ENCODE data around the gene SLC7A14.

The SLC7A14 gene

DNA sequence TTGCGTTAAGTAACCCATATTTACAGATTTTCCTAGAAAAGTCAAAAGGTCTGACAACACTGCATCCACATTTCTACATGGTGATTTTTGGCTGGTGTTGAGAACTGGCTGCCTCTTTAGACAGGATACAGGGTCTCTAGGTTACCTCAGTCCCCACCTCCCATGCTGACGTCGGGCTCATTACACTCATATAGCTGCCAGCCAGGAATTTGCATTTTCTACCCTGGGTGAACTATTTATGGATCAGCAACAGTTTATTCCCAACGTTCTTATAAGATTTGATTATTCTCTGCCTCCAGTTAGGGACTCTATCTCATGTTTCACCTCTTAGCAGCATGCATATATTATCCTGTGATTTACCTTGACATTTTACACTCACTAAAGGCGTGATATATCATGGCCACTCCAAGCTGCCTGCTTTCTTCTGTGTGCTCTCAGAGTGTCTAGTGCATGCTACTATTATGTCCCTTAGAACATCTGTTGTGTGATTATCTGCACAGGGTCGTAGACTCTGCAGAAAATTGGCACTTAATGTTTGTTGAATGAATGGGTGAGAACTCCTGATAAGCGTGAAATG lies 118.2 kb downstream of the SLC7A14 start:
- DNase-seq = no peak

DNA sequence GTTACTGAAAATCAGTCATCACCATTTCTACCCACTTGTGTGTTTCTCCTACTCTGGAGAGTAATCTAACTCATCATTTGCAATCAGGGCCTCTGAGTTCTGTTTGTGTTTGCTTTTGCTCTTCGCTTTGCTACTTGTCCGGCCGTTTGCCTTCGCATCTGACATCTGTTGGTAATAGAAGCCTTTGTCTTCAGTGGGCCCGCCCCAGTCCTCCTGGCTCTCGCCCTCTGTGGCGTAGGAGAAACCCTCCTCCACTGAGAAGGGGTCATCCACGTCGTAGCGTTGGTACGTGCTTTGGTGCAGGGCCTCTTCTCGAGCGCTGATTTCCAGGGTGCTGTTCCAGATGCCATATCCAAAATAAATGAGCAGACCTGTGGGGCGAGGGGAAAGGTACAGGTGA lies 118.9 kb downstream of the SLC7A14 start:
- DNase-seq = no peak

DNA sequence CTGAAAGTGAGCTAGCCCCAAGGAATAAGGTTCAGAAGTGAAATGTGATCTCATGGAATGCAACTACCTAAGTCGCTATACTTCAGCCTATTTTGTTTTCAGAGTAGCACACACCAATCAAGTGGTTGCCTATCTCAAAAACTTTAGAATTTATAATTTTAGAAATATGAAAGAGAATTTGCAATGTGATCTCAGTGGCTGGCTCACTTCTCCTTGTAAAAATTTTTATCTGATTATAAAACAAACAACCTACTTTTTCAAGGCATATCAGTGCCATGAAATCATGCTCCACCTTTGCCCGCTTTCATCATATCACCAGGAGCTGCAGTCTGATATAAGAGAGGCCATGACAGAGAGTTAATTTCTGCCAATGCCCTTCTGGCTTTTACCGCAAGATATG lies 119.9 kb downstream of the SLC7A14 start:
- DNase-seq = no peak

DNA sequence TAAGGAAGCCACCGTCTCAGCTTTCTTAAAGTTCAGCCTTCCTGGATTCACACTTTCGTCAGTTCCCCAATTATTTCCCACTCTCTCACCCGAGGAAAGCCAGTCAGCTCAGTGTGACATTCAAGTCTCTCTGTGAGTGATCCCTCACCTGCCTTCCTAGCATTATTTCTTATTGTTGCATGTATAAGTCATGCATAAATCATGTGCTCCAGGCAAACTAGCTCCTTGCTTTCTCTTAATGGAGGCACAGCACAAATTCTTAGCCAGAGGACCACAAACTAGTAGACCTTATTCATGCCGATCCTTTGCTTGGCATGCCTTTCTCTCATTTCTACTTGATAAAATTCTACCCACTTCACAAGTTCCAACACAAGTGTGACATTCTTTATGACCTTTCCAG lies 122.9 kb downstream of the SLC7A14 start:
- DNase-seq = no peak

DNA sequence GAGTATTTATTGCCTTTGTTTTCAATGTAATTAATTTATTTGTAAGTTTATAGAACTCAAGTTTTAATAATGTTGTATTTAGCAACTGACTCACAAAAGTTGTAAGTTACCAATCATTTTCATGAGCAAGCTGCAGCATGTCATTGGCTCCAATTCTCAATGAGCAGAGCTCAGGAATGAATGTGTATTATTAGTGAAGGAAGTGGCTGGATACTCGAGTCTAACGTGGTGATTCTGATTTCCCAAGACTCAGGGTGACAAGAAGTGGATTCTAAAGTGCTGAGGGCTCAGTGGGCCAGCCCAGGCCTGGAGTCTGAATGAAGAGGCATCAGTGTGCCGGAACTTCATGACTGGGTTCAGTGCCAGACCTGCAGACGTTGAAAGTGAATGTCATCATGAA lies 127.6 kb downstream of the SLC7A14 start:
- DNase-seq = no peak

DNA sequence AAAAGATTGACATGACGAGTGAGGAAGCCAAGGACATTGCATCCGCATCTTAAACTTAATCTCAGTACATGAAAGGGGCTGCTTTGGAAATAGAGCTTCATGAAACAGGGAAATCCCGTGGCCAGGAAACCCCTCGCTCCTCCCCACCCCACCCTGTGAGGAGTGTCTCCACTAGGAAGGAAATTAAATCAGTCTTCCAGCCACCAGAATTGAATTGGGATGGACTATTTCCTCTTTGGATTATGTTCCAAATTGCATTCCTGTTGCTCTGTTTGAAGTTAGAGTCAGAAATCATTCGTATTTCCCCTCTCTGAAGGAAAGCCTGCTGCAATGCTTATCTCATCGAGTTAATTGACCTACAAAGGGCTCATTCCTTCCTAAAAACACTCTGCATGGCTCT lies 131.4 kb downstream of the SLC7A14 start:
- DNase-seq = no peak

DNA sequence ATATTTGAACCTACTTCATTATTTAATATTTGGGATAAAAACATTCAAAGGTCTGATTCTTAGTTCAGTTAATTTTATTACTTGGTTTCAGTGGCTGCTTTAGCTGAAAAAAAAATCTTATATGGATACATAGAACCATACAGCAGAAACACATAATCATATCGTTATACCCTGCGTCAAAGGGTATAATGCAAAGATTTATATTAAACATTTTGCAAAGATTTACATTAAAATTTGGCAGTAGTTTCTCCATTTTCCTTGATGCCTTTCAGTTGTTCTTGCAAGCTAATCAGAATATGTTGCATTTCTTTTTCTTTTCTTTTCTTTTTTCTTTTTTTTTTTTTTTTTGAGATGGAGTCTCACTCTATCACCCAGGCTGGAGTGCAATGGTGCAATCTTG lies 135.8 kb downstream of the SLC7A14 start:
- no peak for DNase-seq

DNA sequence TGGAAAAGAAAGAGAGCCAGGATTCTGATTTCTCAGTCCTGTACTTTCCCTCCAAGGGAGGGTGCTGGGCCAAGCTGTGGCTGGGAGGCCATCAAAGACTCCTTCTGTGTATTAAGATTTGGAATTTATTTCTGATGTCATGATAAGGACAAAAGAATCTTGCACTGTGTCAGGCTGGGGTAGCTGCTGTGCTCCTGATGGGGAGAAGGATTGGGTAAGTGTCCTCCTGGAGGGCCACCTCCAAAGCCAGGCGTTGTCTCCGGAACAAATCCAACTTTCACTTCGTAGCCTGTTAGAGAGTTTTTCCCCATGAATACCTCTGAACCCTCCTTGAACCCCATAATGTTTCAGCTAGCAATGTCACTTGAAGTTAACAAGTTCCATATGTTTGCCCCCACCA lies 137.3 kb downstream of the SLC7A14 start:
- no peak for DNase-seq

DNA sequence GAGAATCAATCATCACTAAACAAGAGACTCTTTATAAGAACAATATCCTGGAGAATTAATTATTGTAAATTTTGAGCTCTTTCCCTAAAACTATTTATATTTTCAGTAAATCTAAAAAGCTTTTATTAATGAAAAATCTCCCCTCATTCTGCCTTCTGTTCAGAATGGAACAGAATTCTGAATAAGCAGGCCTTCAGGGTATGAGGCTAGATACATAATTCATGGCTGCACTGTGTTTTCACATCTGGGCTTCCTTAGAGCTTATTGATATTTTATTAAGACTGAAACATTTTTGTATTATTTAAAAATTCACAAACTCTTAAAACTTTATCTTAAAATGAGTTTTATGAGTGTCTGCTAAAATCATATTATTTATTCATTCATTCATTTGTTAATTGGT lies 142.4 kb downstream of the SLC7A14 start:
- DNase-seq = no peak

DNA sequence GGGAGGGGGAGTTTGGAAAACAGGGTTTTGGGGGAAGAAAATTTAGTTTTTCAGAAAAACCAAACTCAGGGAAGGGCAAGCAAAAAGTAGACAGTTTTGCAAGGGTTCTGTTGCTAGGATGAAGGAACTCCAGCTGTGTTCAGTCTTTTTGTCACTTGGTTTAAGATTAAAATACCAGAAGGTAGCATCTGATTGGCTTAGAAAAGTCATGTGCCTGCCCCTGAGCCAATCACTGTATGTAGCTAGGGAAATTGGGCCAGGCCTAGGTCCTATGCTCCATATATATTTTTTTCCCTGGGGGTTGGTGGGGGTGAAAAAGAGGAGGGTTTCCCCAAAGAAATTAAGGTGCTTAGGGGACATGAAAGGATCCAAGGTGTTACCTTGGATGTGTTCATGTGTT lies 142.9 kb downstream of the SLC7A14 start:
- DNase-seq = no peak

DNA sequence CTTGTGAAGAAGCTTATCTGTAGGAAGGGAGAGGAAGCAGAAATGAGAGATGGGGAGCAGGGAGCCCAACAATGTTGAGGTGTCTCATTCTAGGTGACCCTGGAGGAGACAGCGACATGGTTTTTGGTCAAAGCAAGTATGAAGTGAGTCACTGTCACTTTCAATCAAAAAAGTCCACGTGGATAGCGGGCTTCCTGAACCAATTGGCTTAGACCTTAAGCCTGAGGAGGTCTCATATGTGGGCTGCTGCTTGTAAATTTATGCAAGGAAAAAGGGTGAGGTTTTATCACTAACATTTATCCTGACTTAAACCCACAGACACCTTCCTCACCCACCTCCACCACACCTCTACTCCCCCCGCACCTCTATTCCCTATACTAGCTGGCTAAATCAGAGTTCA lies 144.5 kb downstream of the SLC7A14 start:
- no peak for DNase-seq

DNA sequence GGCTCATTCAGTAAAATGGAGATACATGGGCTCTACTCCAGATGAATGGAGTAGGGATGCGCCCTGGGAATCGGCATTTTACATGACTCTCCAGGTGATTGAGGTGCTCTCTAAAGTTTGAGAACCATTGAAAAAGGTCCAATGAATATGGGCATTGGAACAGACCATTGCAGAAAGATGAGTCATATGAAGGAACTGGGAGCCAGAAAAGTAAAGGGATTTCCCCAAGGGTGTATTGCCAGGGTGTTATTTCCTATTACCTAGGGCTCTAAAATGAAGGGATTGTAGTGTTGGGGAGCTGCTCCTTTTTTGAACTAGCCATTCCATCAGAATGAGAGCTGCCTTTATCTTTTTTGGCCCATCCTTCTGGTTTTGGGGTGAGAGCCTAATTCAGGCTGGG lies 145.5 kb downstream of the SLC7A14 start:
- DNase-seq = no peak

DNA sequence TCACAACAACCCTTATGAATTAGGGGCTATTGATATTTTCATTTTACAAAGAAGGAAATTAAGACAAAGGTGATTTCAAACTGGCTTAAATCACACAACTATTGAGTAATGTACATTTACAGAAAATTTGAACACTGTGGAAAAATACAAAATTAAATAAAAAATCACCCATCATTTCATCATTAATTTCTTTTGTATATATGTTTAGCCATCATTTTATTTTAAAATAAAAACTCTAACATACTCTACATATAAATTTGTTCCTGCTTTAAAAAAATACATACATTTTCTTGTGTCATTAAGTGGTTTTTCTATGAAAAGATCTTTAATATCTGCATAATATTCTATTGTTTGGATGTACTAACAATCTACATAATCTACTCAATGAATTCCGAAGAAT lies 147.0 kb downstream of the SLC7A14 start:
- no peak for DNase-seq

DNA sequence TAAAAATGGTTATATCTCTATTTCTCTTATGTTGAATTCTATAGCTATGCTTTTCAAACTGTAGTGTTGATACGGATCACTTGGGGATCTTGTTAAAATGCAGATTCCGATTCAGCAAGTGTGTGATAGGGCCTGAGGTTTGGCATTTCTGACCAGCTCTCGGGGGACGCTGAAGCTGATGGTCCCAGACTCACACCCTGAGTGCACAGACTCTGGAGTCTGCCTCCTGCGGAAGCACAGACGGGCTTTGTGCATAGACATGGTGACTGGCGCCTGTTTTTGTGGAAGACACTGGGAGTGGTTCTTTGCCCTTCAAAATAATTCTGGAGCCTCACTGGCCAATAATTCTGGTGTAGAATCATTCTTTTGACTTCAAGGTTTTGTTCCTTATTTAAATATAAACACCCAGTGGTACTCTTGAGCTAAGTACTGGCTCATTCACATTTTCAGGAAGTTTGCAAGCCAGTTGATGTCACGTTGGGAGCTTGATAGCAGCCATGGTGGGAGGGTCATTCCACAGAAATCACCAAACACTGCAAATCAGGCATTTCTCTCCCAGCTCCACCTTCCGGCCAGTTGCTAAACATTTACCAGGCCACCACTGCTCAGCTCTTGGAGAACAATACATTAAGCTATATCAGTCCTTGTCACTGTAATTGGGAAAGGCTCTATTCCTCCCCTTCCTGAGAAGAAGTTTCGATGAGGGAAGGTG lies 148.0 kb downstream of the SLC7A14 start:
- no peak for DNase-seq

DNA sequence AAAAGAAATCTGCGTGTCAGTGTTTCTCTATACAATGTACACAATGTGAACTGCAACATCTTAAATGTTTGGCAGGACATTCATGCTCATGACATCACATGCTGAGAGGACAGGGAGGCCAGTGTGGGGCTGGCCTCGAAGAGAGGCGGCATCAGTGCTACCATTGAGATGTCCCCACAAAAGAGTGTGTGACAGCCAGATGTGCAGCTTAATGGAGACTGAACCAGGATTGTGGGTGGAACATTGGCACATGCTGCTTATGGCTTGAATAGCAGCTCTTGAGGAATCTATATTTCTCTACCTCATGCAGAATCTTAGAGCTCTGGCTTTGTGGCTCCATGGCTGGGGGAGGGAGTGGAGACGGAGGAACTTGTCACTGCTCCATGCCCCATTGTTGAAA lies 148.7 kb downstream of the SLC7A14 start:
- DNase-seq = no peak

DNA sequence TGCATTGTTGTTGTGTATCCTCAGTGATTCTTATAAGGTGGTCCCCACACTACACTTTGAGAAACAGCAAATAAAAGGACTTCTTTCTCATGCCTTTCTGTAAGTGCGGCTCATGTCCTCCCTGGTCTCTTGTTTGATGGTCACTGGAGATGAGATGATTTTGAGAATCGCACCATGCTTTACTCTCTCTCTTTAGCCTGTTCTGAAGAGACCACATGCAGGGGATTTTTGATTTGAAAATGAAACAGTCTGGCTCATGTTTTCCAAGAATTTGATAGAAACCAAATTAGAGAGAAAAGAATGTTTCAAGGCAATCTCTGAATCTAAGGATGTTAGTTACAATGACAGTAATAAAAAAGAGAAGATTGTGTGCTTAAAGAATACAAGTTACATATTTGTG lies 149.2 kb downstream of the SLC7A14 start:
- DNase-seq = no peak

DNA sequence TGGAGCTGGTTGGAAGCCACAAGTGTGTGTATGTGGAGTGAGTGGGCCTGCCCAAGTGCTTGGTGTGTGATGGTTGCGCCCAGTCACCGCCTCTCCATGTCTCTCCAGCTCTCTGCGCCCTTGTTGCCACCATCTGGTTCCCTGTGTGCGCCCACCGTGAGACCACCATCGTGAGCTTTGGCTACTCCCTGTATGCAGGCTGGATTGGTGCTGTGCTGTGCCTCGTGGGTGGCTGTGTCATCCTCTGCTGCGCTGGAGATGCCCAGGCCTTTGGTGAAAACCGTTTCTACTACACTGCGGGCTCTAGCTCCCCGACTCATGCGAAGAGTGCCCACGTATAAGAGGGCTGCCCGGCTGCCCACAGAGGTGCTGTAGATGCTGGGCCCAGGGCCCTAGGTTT lies 153.5 kb downstream of the SLC7A14 start:
- DNase-seq = no peak

DNA sequence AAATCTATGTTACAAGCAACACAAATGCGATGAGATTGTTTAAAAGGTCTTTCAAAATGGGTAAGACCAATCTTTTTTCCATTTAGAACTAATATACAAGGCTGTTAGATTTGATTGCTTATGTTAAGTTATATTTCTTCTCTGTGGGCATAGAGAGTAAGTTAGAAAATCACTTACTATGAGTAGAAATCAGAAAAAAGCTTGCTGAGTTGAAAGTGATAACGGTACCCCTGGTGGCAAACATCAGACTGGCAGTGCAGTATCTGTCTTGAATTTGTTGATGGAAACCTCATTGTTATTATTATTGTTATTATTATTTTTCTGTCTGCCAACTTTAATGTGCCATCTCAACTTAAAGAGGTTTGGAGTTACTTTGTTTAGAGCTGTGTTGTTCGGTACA lies 154.8 kb downstream of the SLC7A14 start:
- no peak for DNase-seq

DNA sequence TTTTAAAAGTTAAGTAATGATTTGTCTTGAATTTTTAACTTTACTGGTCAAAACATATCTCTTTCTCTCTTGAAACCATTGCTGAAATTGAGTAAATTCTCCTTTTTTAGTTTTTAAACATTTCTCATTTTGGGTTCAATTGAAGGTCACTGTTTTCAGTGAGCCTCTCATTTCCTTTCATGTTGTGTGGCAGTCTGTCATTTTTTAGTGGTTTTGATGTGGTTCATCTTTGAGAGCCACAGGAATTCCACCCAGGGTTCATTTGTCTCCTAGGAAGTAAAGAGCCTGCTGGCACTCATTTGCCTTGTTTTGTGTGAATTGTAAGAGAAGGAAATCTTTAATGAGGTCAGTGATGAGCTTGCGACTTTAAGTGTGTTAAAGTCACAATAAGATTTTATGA lies 156.8 kb downstream of the SLC7A14 start:
- no peak for DNase-seq

DNA sequence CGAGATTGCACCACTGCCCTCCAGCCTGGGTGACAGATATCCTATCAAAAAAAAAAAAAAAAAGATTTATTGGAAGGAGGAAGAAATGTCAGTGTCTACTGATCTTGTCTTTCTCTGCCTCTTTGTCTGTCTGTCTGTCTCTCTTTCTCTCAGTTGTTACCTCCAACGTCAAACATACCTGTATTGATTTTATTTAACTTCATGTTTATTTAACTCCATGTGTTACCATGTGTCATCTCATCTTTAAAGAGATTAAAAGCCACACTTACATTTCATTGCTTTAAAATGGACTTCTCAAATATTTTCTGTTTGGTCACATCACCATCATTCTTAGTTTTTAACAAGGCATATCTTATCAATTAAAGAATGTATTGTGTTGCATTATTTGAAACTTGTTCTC lies 157.8 kb downstream of the SLC7A14 start:
- DNase-seq = no peak

DNA sequence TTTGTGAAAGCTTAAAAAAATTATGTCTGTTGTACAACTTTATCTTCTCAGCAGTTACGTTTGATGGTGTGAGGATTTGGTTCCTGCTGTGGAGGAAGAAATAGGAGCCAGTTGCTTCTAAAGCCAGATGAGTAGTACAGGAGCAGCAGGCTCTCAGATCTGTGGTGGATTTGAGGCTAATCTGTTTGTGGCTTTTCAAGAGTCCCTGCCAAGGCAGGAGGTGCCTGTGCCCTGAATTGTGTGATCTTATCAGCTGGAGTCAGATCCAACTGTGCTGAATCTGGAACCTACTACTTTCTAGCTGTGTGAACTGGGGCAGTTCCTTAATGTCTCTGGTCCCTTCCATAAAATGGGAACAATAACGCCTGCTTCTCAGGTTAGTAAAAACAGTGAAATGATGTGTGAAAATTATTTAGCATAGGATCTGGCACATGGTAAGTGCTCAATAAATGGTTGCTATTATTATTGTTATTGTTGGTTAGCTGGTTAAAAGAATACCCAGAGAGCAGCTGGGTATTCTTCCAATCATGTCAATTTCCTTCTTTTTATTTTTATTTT lies 159.6 kb downstream of the SLC7A14 start:
- DNase-seq = no peak

DNA sequence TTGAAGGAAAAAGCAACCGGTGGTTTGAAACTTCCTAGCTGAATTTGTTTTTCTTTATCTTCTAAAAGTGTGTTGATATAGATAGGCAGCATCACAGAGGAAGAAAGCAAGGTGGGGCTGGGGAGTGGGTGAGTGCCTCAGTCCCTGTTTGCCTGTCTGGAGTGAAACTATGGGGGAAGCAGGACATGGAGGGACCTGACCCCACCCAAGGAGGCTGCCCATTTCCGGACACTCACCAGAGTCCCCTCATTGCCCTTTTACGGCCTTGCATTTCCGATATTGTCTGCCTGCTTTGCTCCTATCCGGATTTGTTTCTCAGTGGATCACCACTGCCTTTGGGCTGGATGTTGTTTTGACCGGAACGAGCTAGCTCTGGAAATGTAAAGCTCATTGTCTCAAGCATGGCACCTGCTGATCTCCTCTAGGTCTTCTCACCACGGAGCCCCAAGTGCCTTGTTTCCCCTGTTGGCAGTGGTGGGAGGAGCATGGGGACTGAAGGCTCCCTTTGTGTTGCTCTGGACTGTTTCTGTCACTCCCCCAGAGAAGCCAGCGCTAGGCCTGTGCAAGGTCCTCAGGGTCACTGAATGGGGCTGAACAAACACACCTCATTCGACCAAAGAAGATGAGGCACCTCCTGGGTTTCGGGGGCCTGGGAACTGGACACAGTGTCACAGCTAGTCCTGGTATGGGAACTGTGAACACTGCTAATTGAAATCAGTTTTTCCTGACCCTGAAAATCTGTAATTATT lies 160.2 kb downstream of the SLC7A14 start:
- no peak for DNase-seq

DNA sequence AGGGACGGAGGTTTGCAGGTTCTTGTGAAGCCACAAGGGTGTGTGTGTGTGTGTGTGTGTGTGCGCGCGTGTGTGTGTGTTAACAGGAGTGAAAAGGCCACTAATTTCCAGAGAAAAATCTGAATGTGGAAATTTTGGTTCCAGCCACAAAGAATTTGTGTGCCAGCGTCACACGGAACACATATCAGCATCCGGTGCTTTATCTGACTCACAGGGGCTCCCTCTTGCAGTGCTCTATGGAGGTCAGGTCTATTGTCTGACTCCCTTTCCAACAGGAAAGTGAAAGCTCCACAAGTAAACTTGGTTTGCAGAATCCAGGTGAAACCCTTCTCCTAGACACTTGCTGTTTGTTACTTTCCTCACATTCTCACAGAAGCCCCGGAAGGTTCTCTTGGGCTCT lies 161.0 kb downstream of the SLC7A14 start:
- no peak for DNase-seq

DNA sequence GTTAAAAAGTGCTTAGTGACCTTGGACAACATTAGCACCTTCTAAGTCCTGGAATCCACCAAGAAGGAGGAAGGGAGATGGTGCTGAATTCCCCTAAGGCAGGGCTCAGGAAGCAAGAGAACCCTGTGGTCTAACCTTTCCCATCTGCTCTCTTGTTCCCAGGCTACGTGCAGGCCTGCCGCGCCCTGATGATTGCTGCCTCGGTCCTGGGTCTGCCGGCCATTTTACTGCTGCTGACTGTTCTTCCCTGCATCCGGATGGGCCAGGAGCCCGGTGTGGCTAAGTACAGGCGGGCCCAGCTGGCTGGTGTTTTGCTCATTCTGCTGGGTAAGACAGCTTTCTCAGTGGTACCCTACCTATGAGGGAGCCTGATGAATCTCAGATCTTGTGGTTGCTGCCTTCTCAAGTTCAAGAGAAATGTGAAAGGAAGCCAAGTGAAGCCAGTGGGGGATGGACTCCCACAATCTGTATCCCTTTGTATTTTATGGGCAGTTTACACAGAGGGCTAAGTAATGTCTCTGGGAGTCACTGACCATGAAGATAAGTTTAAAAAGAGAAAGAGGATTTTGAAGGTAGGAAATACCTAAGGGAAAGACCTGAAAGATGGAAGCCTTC lies 162.8 kb downstream of the SLC7A14 start:
- DNase-seq = no peak
